ENCODE measurements around the gene IGSF23.

- TF ChIP-seq CTCF (IDR thresholded peaks at IDR 0.05) (no peak), ZFX (IDR thresholded peaks at IDR 0.05; ENCODE audit: borderline replicate concordance) (no peak)
Observed at GRCh38 chr19:44614313-44614712, 950 bp downstream of the IGSF23 start.
